Activated gamma-delta T cell treated with anti-CD3 and anti-CD28 coated beads, Interleukin-2, amount 50 U/mL, for 16 hours (primary cell): Measurements from ENCODE around the gene MRPL32.

Experiments used
- DNase-seq: peaks from one replicate; pipeline ENCODE4 v3.0.0-alpha.2; 2020; ENCODE audit warnings: low read depth

The MRPL32 gene

GRCh38 chr7:42926204-42926603 lies 6.0 kb upstream of the MRPL32 start:
- DNase-seq, result no peak

- no peak for DNase-seq
These were observed 3.4 kb upstream of the MRPL32 start for GRCh38 chr7:42928754-42929153.

GRCh38 chr7:42929449-42929848 lies 2.7 kb upstream of the MRPL32 start:
- no peak for DNase-seq

GRCh38 chr7:42930889-42931288 lies 1.3 kb upstream of the MRPL32 start:
- DNase-seq, result no peak

GRCh38 chr7:42931447-42931833 lies 736 bp upstream of the MRPL32 start:
- no peak for DNase-seq

GRCh38 chr7:42932811-42933591 lies 825 bp downstream of the MRPL32 start:
- no peak for DNase-seq

GRCh38 chr7:42934291-42934690 lies 2.1 kb downstream of the MRPL32 start:
- DNase-seq, result no peak

- DNase-seq, result no peak
These were observed 3.7 kb downstream of the MRPL32 start for GRCh38 chr7:42935861-42936260.

GRCh38 chr7:42939457-42940240 lies 7.5 kb downstream of the MRPL32 start:
- DNase-seq, result no peak

GRCh38 chr7:42940985-42941847 lies 9.0 kb downstream of the MRPL32 start:
- peak; percentile 56 for DNase-seq

GRCh38 chr7:42945821-42946626 lies 13.8 kb downstream of the MRPL32 start:
- DNase-seq, result no peak

- no peak for DNase-seq
These were observed 14.4 kb downstream of the MRPL32 start for GRCh38 chr7:42946627-42946950.

- DNase-seq, result no peak
These were observed 15.3 kb downstream of the MRPL32 start for GRCh38 chr7:42947521-42947920.

- no peak for DNase-seq
These were observed 18.2 kb downstream of the MRPL32 start for GRCh38 chr7:42950417-42950816.

GRCh38 chr7:42952328-42952727 lies 20.2 kb downstream of the MRPL32 start:
- DNase-seq, result no peak

- no peak for DNase-seq
These were observed 21.8 kb downstream of the MRPL32 start for GRCh38 chr7:42953994-42954393.

GRCh38 chr7:42956062-42956461 lies 23.9 kb downstream of the MRPL32 start:
- DNase-seq, result no peak

GRCh38 chr7:42959549-42959948 lies 27.4 kb downstream of the MRPL32 start:
- DNase-seq, result no peak

- no peak for DNase-seq
These were observed 28.6 kb downstream of the MRPL32 start for GRCh38 chr7:42960762-42961161.

- no peak for DNase-seq
These were observed 29.0 kb downstream of the MRPL32 start for GRCh38 chr7:42961170-42961569.

- no peak for DNase-seq
These were observed 32.1 kb downstream of the MRPL32 start for GRCh38 chr7:42964293-42964692.
